CD4-positive, alpha-beta T cell (primary cell): ENCODE data around the gene GLP2R. TPM values are rescaled to one million over a fixed set of nuclear protein-coding genes. Genes with fewer than 3 reads are reported as not detected.

Experiments used
- ATAC-seq: fragments of 200-7000 bp; cut with Tn5 transposase; one replicate; pipeline ENCODE4 v1.10.0; 2022; ENCODE audit warnings: mild to moderate bottlenecking; ENCODE audit not compliant: poor library complexity
- CTCF ChIA-PET: fragments of 350-600 bp; sonication (Branson Sonifier 250); formaldehyde crosslinking; loops from one replicate; lab custom pipeline; 2021; ENCODE audit warnings: antibody characterized with exemption, inconsistent platforms; lab: Charles Lee
- POLR2A ChIA-PET: fragments of 350-600 bp; sonication (Branson Sonifier 250); formaldehyde crosslinking; loops from one replicate; lab custom pipeline; 2021; ENCODE audit warnings: antibody characterized with exemption, inconsistent platforms; lab: Charles Lee
- DNase-seq, 14 experiments: peaks; one replicate each; pipeline ENCODE4 v3.0.0-alpha.2; 2013 to 2020; ENCODE audit warnings: mixed read lengths in 2 of 14
- H3K27ac ChIP-seq, 2 donors: one replicate each; pipeline versions ENCODE4 v1.5.1 to v1.7.0; 2013; ENCODE audit warnings: low read length in 2 of 2, low read depth in 1 of 2, mild to moderate bottlenecking in 1 of 2
- H3K27me3 ChIP-seq, 2 experiments: 1 replicate in 1 of 2; 2 replicates in 1 of 2; pipeline versions ENCODE4 v1.6.1 to v1.7.0; 2013; ENCODE audit warnings: low read length in 2 of 2, control low read depth in 1 of 2, mild to moderate bottlenecking in 1 of 2, moderate library complexity in 1 of 2; ENCODE audit not compliant: insufficient read depth in 2 of 2, control insufficient read depth in 1 of 2
- H3K36me3 ChIP-seq: one replicate; pipeline ENCODE4 v1.6.1; 2013; ENCODE audit warnings: low read length, control low read depth; ENCODE audit not compliant: insufficient read depth
- H3K4me1 ChIP-seq: one replicate; pipeline ENCODE4 v1.6.1; 2013; ENCODE audit warnings: low read length, control low read depth; ENCODE audit not compliant: insufficient read depth
- H3K4me3 ChIP-seq: one replicate; pipeline ENCODE4 v1.5.1; 2013; ENCODE audit warnings: mild to moderate bottlenecking, low read length, moderate library complexity
- H3K9me3 ChIP-seq, 2 experiments: 1 replicate in 1 of 2; 2 replicates in 1 of 2; pipeline versions ENCODE4 v1.6.1 to v1.7.0; 2013; ENCODE audit warnings: low read length in 2 of 2, mild to moderate bottlenecking in 2 of 2, control low read depth in 1 of 2, moderate library complexity in 1 of 2; ENCODE audit not compliant: control insufficient read depth in 1 of 2, insufficient read depth in 1 of 2
- H3K27ac Mint-ChIP-seq: one replicate; pipeline ENCODE4 v1.8.0; 2020; ENCODE audit warnings: mixed read lengths
- H3K27me3 Mint-ChIP-seq: one replicate; pipeline ENCODE4 v1.8.0; 2021; ENCODE audit warnings: mixed read lengths
- H3K36me3 Mint-ChIP-seq: one replicate; pipeline ENCODE4 v1.8.0; 2021; ENCODE audit warnings: low read depth, mixed read lengths
- H3K4me1 Mint-ChIP-seq: one replicate; pipeline ENCODE4 v1.8.0; 2021; ENCODE audit warnings: low read depth, mixed read lengths
- H3K4me3 Mint-ChIP-seq: one replicate; pipeline ENCODE4 v1.8.0; 2020; ENCODE audit warnings: mild to moderate bottlenecking, mixed read lengths
- H3K9me3 Mint-ChIP-seq: one replicate; pipeline ENCODE4 v1.8.0; 2020; ENCODE audit warnings: mixed read lengths
- intact Hi-C, 2 experiments: fragments of 100-400 bp; cut with DNase I in 1 of 2; cut with micrococcal nuclease in 1 of 2; formaldehyde crosslinking; loops; one replicate each; pipeline versions ENCODE4 v1.15.1 to v1.9.0; 2023 to 2025; cut with DNase I, micrococcal nuclease
- total RNA-seq, 174 experiments: library from RNA in 2 of 174; stranded (reverse) in 2 of 174; gene quantifications; one replicate each; pipeline ENCODE4 v1.2.3 and lab custom pipeline; 2021 to 2026
- TF ChIP-seq, protein P1 (sequence below): fragments of 200-600 bp; IDR thresholded peaks from one replicate; pipeline ENCODE4 v1.8.0; 2022; ENCODE audit warnings: antibody characterized with exemption, mild to moderate bottlenecking

The GLP2R gene
- total RNA-seq, 2 experiments from 2014 or later, result not detected

DNA sequence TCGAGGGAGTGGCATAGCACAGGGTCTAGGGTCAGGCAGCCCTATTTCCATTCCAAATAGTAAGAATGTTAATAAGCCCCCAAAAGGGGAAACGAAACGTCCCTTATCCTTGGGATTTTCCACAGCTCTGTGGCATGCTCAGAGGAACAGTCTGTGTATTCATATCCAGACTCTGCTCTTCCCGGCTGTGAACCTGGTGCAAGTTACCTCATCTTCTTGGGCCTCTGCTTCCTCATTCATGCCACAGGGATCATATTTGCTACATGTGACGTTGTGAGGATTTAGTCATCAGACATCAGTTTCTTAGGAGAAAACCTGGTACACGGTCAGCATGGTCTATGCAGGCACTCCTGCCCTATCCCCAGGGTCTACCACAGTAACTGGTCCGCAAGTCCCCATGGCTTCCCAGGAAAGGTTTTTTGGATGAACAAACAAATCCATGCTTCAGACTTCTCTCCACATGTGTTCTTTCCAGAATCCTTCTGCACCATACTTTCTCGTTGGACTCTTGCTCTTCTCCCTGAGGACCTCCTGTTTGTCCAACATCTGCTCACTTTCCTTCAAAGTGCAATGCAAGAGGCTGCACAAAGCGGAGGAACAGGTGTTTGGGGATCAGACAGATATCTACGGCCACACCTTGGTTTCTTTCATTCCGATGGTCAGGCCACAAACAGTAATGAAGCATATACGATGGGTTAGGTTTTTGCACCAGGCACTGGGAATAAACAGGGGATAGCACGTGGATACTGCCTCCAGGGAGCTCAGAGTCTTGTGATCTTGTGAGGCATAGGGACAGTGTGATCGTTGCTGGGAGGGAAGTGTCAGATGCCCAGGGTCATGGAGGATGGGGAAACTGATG, 17.7 kb downstream of the GLP2R start:
- ATAC-seq (no peak), DNase-seq (no peak)
- ChIA-PET CTCF (no interaction called here), POLR2A (no interaction called here)
- Histone ChIP-seq H3K36me3 (no peaks in the 10 kb centered on the region), H3K27ac (no peak overlapping the region), H3K4me3 (no peak overlapping the region), H3K4me1 (no peaks in the 10 kb centered on the region), H3K27me3 (no peaks in the 10 kb centered on the region), H3K9me3 (peaks cover 0 to 3% of the 10 kb centered on the region in 2 experiments)
- Mint-ChIP-seq H3K27me3 (peaks cover 43% of the 10 kb centered on the region), H3K4me3 (no peak overlapping the region), H3K4me1 (no peaks in the 10 kb centered on the region), H3K9me3 (no peaks in the 10 kb centered on the region), H3K36me3 (no peaks in the 10 kb centered on the region), H3K27ac (no peak overlapping the region)
- TF ChIP-seq, protein P1, sequence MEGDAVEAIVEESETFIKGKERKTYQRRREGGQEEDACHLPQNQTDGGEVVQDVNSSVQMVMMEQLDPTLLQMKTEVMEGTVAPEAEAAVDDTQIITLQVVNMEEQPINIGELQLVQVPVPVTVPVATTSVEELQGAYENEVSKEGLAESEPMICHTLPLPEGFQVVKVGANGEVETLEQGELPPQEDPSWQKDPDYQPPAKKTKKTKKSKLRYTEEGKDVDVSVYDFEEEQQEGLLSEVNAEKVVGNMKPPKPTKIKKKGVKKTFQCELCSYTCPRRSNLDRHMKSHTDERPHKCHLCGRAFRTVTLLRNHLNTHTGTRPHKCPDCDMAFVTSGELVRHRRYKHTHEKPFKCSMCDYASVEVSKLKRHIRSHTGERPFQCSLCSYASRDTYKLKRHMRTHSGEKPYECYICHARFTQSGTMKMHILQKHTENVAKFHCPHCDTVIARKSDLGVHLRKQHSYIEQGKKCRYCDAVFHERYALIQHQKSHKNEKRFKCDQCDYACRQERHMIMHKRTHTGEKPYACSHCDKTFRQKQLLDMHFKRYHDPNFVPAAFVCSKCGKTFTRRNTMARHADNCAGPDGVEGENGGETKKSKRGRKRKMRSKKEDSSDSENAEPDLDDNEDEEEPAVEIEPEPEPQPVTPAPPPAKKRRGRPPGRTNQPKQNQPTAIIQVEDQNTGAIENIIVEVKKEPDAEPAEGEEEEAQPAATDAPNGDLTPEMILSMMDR, result no peak
- intact Hi-C loops, result no loop called here

DNA sequence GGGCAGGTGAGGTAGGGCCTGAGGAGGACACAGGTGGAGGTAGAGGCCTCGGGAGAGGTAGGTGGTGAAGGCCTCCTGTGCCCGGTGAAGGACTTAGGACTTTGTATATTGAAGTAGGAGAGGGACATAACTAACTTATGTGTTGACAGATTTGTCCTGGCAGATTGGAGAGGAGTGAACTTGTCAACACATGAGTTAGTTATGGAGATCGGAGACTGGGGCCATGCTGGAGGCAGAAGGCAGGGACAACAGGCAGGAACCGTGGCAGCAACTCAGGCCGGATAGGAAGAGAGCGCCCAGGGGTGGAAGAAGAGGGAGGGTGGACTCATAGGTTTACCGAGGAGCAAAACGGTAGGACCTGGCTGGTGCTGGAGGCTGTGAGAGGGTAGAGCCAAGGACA, 18.4 kb downstream of the GLP2R start:
- TF ChIP-seq, protein P1, result no peak
- Histone ChIP-seq H3K4me1 (no peaks in the 10 kb centered on the region), H3K9me3 (no peaks in the 10 kb centered on the region), H3K27ac (no peak overlapping the region), H3K36me3 (no peaks in the 10 kb centered on the region), H3K27me3 (no peaks in the 10 kb centered on the region), H3K4me3 (no peak overlapping the region)
- intact Hi-C loops, result no loop called here
- H3K36me3 Mint-ChIP-seq, result no peaks in the 10 kb centered on the region
- DNase-seq (no peak), ATAC-seq (no peak)
- POLR2A ChIA-PET, result no interaction called here
- H3K27me3 Mint-ChIP-seq, result peaks cover 39% of the 10 kb centered on the region
- no peaks in the 10 kb centered on the region for H3K9me3 Mint-ChIP-seq
- H3K4me1 Mint-ChIP-seq, result no peaks in the 10 kb centered on the region
- H3K27ac Mint-ChIP-seq, result no peak overlapping the region
- no peak overlapping the region for H3K4me3 Mint-ChIP-seq
- CTCF ChIA-PET, result no interaction called here

DNA sequence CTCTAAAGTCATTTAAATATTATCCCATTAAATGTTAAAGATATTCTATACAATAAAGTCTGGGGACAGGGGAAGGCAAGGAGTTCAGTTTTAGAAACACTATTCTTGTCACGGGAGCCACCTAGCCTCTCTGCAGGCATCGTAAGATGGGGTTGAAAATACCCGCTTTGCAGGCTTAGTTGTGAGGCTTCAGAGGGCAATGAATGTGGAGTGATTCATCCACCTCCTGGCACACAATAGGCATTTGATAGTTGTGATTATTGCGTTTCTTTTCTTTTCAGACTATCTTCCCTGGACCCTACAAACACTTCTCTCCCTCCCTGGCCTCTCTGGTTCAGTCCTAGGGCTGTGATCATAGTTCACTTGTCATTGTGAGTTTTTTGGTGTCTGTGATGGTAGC, 19.6 kb downstream of the GLP2R start:
- Histone ChIP-seq H3K4me3 (no peak overlapping the region), H3K36me3 (no peaks in the 10 kb centered on the region), H3K9me3 (no peaks in the 10 kb centered on the region), H3K4me1 (no peaks in the 10 kb centered on the region), H3K27me3 (no peaks in the 10 kb centered on the region), H3K27ac (no peak overlapping the region)
- no peaks in the 10 kb centered on the region for H3K9me3 Mint-ChIP-seq
- no peak for DNase-seq
- H3K27me3 Mint-ChIP-seq, result peaks cover 32% of the 10 kb centered on the region
- no peaks in the 10 kb centered on the region for H3K4me1 Mint-ChIP-seq
- no peaks in the 10 kb centered on the region for H3K36me3 Mint-ChIP-seq
- ChIA-PET CTCF (no interaction called here), POLR2A (no interaction called here)
- ATAC-seq, result no peak
- intact Hi-C loops, result no loop called here
- no peak overlapping the region for H3K4me3 Mint-ChIP-seq
- H3K27ac Mint-ChIP-seq, result no peak overlapping the region
- TF ChIP-seq, protein P1, result no peak
